A549 (cell line): ENCODE data around the gene E2F1. TPM values are rescaled to one million over a fixed set of nuclear protein-coding genes. Genes with fewer than 3 reads are reported as not detected.
"Not testable (repeated sequence)": the region's sequence is repeated elsewhere in the genome, so short reads cannot be mapped to it uniquely, and the experiment has no call there.

ENCODE experiments used
- ATAC-seq, 2 experiments: fragments of 200-7000 bp in 1 of 2; fragments of >200 bp in 1 of 2; cut with Nextera tagmentation in 1 of 2; cut with Tn5 transposase in 1 of 2; 3 replicates each; pipeline versions ENCODE4 v1.8.0 to v1.9.1; 2018 to 2020; ENCODE audit warnings: mild to moderate bottlenecking in 1 of 2, moderate library complexity in 1 of 2
- CTCF ChIA-PET: fragments of 300-600 bp; sonication (Branson Sonifier 250); formaldehyde crosslinking; extraction: SDS; loops from one replicate; lab custom pipeline; 2021; ENCODE audit warnings: antibody characterized with exemption, inconsistent platforms; lab: Yijun Ruan, JAX
- POLR2A ChIA-PET: fragments of 350-600 bp; formaldehyde crosslinking; extraction: SDS; loops from one replicate; lab custom pipeline; 2021; ENCODE audit warnings: antibody characterized with exemption, inconsistent platforms; lab: Yijun Ruan, JAX
- DNase-seq, 2 experiments: peaks; one replicate each; pipeline versions ENCODE4 v3.0.0 to v3.0.0-alpha.2; 2011 to 2016; ENCODE audit warnings: low read depth in 1 of 2, low spot score in 1 of 2
- FAIRE-seq: peaks from 2 replicates; lab custom pipeline; 2011; peaks lifted over from hg19 to GRCh38; lab: Jason Lieb, UNC
- H3K27ac ChIP-seq, 2 experiments: fragments of >200 bp; sonication (Bioruptor Twin); formaldehyde crosslinking; 3 replicates each; pipeline ENCODE4 v1.5.1; 2016 to 2017
- H3K4me1 ChIP-seq: fragments of >200 bp; sonication (Bioruptor Twin); formaldehyde crosslinking; 3 replicates; pipeline ENCODE4 v1.6.1; 2016
- H3K4me2 ChIP-seq: fragments of >200 bp; sonication (Bioruptor Twin); formaldehyde crosslinking; 3 replicates; pipeline ENCODE4 v1.6.1; 2016
- H3K4me3 ChIP-seq: fragments of >200 bp; sonication (Bioruptor Twin); formaldehyde crosslinking; 3 replicates; pipeline ENCODE4 v1.5.1; 2016
- H3K9me3 ChIP-seq: fragments of >200 bp; sonication (Bioruptor Twin); formaldehyde crosslinking; 3 replicates; pipeline ENCODE4 v1.6.1; 2016
- CBX2 ChIP-seq: fragments of 200-600 bp; sonication (generic); IDR thresholded peaks from 2 replicates; pipeline ENCODE4 v1.6.1; 2016; ENCODE audit warnings: low read depth, mild to moderate bottlenecking, borderline replicate concordance
- E2F6 ChIP-seq: IDR thresholded peaks from 2 replicates; pipeline ENCODE4 v1.6.1; 2012; ENCODE audit warnings: low read depth, borderline replicate concordance
- EP300 ChIP-seq, 2 experiments: fragments of >200 bp; sonication (Bioruptor Twin); formaldehyde crosslinking; IDR thresholded peaks; 2 replicates in 1 of 2; 3 replicates in 1 of 2; pipeline ENCODE4 v1.6.1; 2016 to 2017
- FOSL2 ChIP-seq, 2 experiments: fragments of 450-650 bp in 1 of 2; fragments of >200 bp in 1 of 2; sonication (Bioruptor Twin) in 1 of 2; formaldehyde crosslinking; IDR thresholded peaks; 2 replicates each; pipeline versions ENCODE4 v1.5.0 to v1.6.1; 2016 to 2020; ENCODE audit warnings: mild to moderate bottlenecking in 1 of 2, moderate library complexity in 1 of 2
- FOXS1 ChIP-seq: fragments of 250-450 bp; sonication (Bioruptor Pico); IDR thresholded peaks from 2 replicates; pipeline ENCODE4 v1.5.0; 2020; ENCODE audit warnings: mild to moderate bottlenecking, moderate library complexity
- HES2 ChIP-seq: fragments of >200 bp; sonication (Bioruptor Twin); formaldehyde crosslinking; IDR thresholded peaks from 2 replicates; pipeline ENCODE4 v1.6.1; 2016
- HOXB13 ChIP-seq: fragments of 250-450 bp; sonication (Bioruptor Pico); IDR thresholded peaks from 2 replicates; pipeline ENCODE4 v1.5.0; 2020; ENCODE audit warnings: low read depth, mild to moderate bottlenecking, moderate library complexity
- HOXB5 ChIP-seq: fragments of 250-450 bp; sonication (Bioruptor Pico); IDR thresholded peaks from 2 replicates; pipeline ENCODE4 v1.5.0; 2020; ENCODE audit warnings: mild to moderate bottlenecking, moderate library complexity
- JUNB ChIP-seq: fragments of >200 bp; sonication (Bioruptor Twin); formaldehyde crosslinking; IDR thresholded peaks from 2 replicates; pipeline ENCODE4 v1.6.1; 2016
- MYC ChIP-seq: IDR thresholded peaks from 2 replicates; pipeline ENCODE4 v1.6.1; 2012; ENCODE audit warnings: mild to moderate bottlenecking, inconsistent platforms, low read length, improper control_type of control experiment, borderline replicate concordance
- POLR2A ChIP-seq: IDR thresholded peaks from 2 replicates; pipeline ENCODE4 v1.6.1; 2012; ENCODE audit warnings: mild to moderate bottlenecking, low read length
- REST ChIP-seq: fragments of 200-600 bp; sonication (generic); IDR thresholded peaks from 2 replicates; pipeline ENCODE4 v1.6.1; 2016; ENCODE audit warnings: antibody characterized with exemption, mild to moderate bottlenecking, moderate library complexity
- SMC3 ChIP-seq: fragments of >200 bp; sonication (Bioruptor Twin); formaldehyde crosslinking; IDR thresholded peaks from 3 replicates; pipeline ENCODE4 v1.6.1; 2018; ENCODE audit warnings: inconsistent platforms
- SREBF2 ChIP-seq: fragments of 450-650 bp; IDR thresholded peaks from 2 replicates; pipeline ENCODE4 v1.6.1; 2014; ENCODE audit warnings: mild to moderate bottlenecking, moderate library complexity
- TFCP2L1 ChIP-seq: fragments of 250-450 bp; sonication (Bioruptor Pico); IDR thresholded peaks from 2 replicates; pipeline ENCODE4 v1.5.0; 2021; ENCODE audit warnings: mild to moderate bottlenecking
- WGBS: methylation state at CpG from one replicate; pipeline ENCODE4 v1.1.6; 2017; ENCODE audit errors: missing lambda C conversion rate; 5-methylcytosine and 5-hydroxymethylcytosine counted together
- polyA plus RNA-seq, 4 experiments: library from polyadenylated mRNA; depleted of rRNA in 3 of 4; stranded (reverse); fragments of >200 nt; fragmentation: RNase III in 1 of 4; extraction: RNeasy Plus Mini Kit Qiagen cat#74134 plus additional on column Dnase treatment in 1 of 4; gene quantifications; 2 replicates in 3 of 4; 3 replicates in 1 of 4; pipeline ENCODE4 v1.2.3, GENCODE V29; 2011 to 2017

E2F1 gene
- polyA plus RNA-seq, 2 of the 4 experiments (the other 2 are of a cell fraction): 17.9 to 35.8 TPM

GRCh38 chr20:33701629-33702450 is 15.7 kb upstream of the E2F1 start:
- ChIA-PET POLR2A (no interaction called here), CTCF (no interaction called here)
- FAIRE-seq (no peak), ATAC-seq (no peak), DNase-seq (no peak)
- TF ChIP-seq SREBF2 (no peak), TFCP2L1 (CRISPR knock-in tag) (no peak), SMC3 (no peak), HOXB13 (CRISPR knock-in tag) (no peak), HES2 (no peak), JUNB (no peak), FOXS1 (CRISPR knock-in tag) (no peak), POLR2A (no peak), E2F6 (no peak), HOXB5 (CRISPR knock-in tag) (no peak), EP300 (IDR thresholded peaks at IDR 0.05) (no peak), REST (no peak), CBX2 (no peak), FOSL2 (IDR thresholded peaks at IDR 0.05) (no peak), FOSL2 (CRISPR knock-in tag; IDR thresholded peaks at IDR 0.05) (no peak), MYC (no peak)
- no peak overlapping the region for H3K27ac ChIP-seq
- H3K9me3 ChIP-seq: no peaks in the 10 kb centered on the region
- 59% methylated on average over 13 of the region's 27 CpGs for WGBS
- no peak overlapping the region for H3K4me2 ChIP-seq
- no peak overlapping the region for H3K4me3 ChIP-seq
- 0 out of 3 replicates have a peak, but pooled peaks cover 3% of the 10 kb centered on the region for H3K4me1 ChIP-seq

- H3K4me3 ChIP-seq, CTCF ChIA-PET, DNase-seq, FAIRE-seq, H3K4me1 ChIP-seq, ATAC-seq, H3K4me2 ChIP-seq, H3K27ac ChIP-seq, H3K9me3 ChIP-seq, POLR2A ChIA-PET: not testable (repeated sequence)
- WGBS: 90% methylated on average over 33 of the region's 45 CpGs
Measured at GRCh38 chr20:33700696-33701441, 14.7 kb upstream of the E2F1 start.

GRCh38 chr20:33698966-33699365 is 12.8 kb upstream of the E2F1 start:
- H3K9me3 ChIP-seq, H3K27ac ChIP-seq, FAIRE-seq, H3K4me1 ChIP-seq, POLR2A ChIA-PET, CTCF ChIA-PET, DNase-seq, H3K4me3 ChIP-seq, H3K4me2 ChIP-seq, ATAC-seq: not testable (repeated sequence)
- WGBS: 87% methylated on average over 6 of the region's 27 CpGs
